Measurements from ENCODE around the gene FADS6. TPM values are rescaled to one million over a fixed set of nuclear protein-coding genes. Genes with fewer than 3 reads are reported as not detected.

Gene FADS6
- total RNA-seq, 1 experiment from 2014 or later: 1.2 TPM

DNA sequence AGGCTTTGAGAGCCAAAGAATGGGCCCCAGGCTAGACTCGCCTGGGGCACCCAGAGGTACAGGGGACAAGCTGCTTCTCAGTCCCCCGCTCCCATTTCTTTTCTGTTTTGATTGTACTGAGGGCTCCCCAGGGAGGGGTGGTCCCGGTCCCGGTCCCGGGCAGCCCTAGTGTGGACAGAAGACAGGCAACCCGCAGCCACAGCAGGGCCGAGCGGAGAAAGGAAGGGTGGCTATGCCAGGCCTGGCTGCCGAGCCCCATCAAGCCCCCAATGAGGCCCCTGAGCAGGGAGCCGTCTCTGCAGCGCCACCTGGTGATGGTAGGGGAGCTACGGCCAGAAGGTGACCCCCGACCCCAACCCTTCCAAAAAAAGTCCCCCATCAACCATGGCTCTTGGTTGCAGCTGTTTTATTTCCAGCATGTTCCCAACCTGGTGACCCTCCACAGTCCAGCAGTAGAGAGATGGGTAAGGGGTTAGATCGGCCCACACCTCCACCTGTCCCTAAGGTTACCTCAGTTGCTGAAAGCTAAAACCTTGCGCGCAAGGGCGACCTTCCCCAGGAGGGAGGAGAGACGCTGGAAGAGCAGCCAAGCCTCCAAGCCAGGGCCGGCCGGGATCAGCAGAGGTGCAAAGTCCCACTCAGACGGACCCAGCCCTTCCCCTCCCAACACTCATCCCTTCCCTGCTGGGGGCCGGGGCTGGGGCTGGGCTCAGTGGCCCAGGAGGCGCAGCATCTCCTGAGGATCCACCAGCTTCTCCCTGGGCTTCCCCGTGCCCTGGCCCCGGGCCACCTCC, 31.1 kb downstream of the FADS6 start:
- WGBS (ENCODE audit: extremely low coverage, insufficient read length, low lambda C conversion rate): no CpG with 5 or more reads among the region's 25 CpGs
- peak overlapping the region; percentile 39 to 65 for H3K4me3 Mint-ChIP-seq

More for the DNA sequence above, 31.1 kb downstream of the FADS6 start:
- Mint-ChIP-seq H3K27ac (no peak overlapping the region), H3K27me3 (ENCODE audit: low read depth) (peaks cover 48% of the 10 kb centered on the region), H3K9me3 (no peaks in the 10 kb centered on the region), H3K4me1 (peaks cover 14 to 18% of the 10 kb centered on the region in 2 experiments), H3K36me3 (ENCODE audit: insufficient read depth in 1 of 3, low read depth in 3 of 3) (peaks cover 3 to 16% (median 15%) of the 10 kb centered on the region in 3 experiments; a peak in 4 of 7 replicates)
- Histone ChIP-seq H4K5ac (ENCODE audit: insufficient read length, low read depth, low read length) (no peak overlapping the region), H4K8ac (replicated peaks; ENCODE audit: insufficient read length, low read depth, low read length) (no peak overlapping the region), H3K23ac (ENCODE audit: insufficient read length, low read depth, low read length) (no peak overlapping the region), H3K14ac (ENCODE audit: insufficient read depth, low read length) (no peak overlapping the region; the same call in 1 of the 2 replicates), H3K9me3 (ENCODE audit: control insufficient read depth, low read depth, low read length) (no peaks in the 10 kb centered on the region), H2BK15ac (ENCODE audit: low read depth, low read length) (no peak overlapping the region), H2BK5ac (ENCODE audit: insufficient read length, low read length) (no peak overlapping the region), H2BK20ac (ENCODE audit: low read depth, low read length, poor library complexity, severe bottlenecking) (no peak overlapping the region), H3T11ph (ENCODE audit: low read length) (no peak overlapping the region), H3K9ac (ENCODE audit: extremely low read depth, insufficient read length, low read length) (no peak overlapping the region), H3K56ac (ENCODE audit: insufficient read length, low read depth, low read length) (no peak overlapping the region), H4K91ac (ENCODE audit: insufficient read length, low read depth, low read length) (no peak overlapping the region), H3K4me1 (ENCODE audit: insufficient read depth, low read length) (0 out of 2 replicates have a peak, but pooled peaks cover 2% of the 10 kb centered on the region), H2AK5ac (ENCODE audit: insufficient read length, low read length) (no peak overlapping the region), H2BK120ac (ENCODE audit: low read depth, low read length, poor library complexity, severe bottlenecking) (no peak overlapping the region), H3K4ac (ENCODE audit: low read depth, low read length) (no peak overlapping the region), H2BK12ac (ENCODE audit: insufficient read length, low read depth, low read length) (no peak overlapping the region), H4K20me1 (ENCODE audit: control insufficient read depth, insufficient read depth, insufficient read length) (no peaks in the 10 kb centered on the region), H3K18ac (ENCODE audit: insufficient read length, low read depth, low read length) (no peak overlapping the region), H3K23me2 (ENCODE audit: insufficient read length, low read depth, low read length, poor library complexity, severe bottlenecking) (peaks cover 13% of the 10 kb centered on the region), H3K79me1 (ENCODE audit: insufficient read depth, low read depth, low read length, poor library complexity, severe bottlenecking) (no peaks in the 10 kb centered on the region), H3K27ac (ENCODE audit: insufficient read length, low read depth, low read length) (no peak overlapping the region), H3K4me2 (ENCODE audit: insufficient read depth, insufficient read length, low read length) (peak overlapping the region; percentile 41), H3K27me3 (ENCODE audit: insufficient read depth, low read length) (peaks cover 35% of the 10 kb centered on the region), H2AFZ (ENCODE audit: low read length) (no peak overlapping the region), H3K79me2 (ENCODE audit: insufficient read depth, low read length) (no peaks in the 10 kb centered on the region)
- TF ChIP-seq, protein P1, sequence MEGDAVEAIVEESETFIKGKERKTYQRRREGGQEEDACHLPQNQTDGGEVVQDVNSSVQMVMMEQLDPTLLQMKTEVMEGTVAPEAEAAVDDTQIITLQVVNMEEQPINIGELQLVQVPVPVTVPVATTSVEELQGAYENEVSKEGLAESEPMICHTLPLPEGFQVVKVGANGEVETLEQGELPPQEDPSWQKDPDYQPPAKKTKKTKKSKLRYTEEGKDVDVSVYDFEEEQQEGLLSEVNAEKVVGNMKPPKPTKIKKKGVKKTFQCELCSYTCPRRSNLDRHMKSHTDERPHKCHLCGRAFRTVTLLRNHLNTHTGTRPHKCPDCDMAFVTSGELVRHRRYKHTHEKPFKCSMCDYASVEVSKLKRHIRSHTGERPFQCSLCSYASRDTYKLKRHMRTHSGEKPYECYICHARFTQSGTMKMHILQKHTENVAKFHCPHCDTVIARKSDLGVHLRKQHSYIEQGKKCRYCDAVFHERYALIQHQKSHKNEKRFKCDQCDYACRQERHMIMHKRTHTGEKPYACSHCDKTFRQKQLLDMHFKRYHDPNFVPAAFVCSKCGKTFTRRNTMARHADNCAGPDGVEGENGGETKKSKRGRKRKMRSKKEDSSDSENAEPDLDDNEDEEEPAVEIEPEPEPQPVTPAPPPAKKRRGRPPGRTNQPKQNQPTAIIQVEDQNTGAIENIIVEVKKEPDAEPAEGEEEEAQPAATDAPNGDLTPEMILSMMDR (conservative IDR thresholded peaks at IDR 0.05): peak; percentile 85
- DNase-seq: peak; percentile 93
